ENCODE data around the gene RTL1.

Gene RTL1

GRCh38 chr14:100859781-100860180 is 43.7 kb downstream of the RTL1 start:
- ChIA-PET POLR2A (no interaction called here), CTCF (no interaction called here)
- TF ChIP-seq CTCF (IDR thresholded peaks at IDR 0.05; ENCODE audit: insufficient read depth, low read length, missing control alignments), result no peak
- H3K4me3 ChIP-seq (ENCODE audit: low read depth, low read length), result no peak overlapping the region
- DNase-seq (ENCODE audit: low read depth, low spot score), result no peak

GRCh38 chr14:100858838-100859220 is 44.7 kb downstream of the RTL1 start:
- ChIA-PET CTCF (no interaction called here), POLR2A (interaction anchor here (0.5 kb wide), 1 partner anchor 33 kb away, joined by 3 read pairs; the partner anchor contains the start of gene MEG3)
- no peak overlapping the region for H3K4me3 ChIP-seq (ENCODE audit: low read depth, low read length)
- DNase-seq (ENCODE audit: low read depth, low spot score), result no peak
- TF ChIP-seq CTCF (IDR thresholded peaks at IDR 0.05; ENCODE audit: insufficient read depth, low read length, missing control alignments), result no peak

- CTCF ChIA-PET, result interaction anchor here (1.2 kb wide), 1 partner anchor 377 kb away, joined by 3 read pairs; no protein-coding TSS in a partner anchor
- DNase-seq (ENCODE audit: low read depth, low spot score), result no peak
- POLR2A ChIA-PET, result interaction anchor here (0.5 kb wide), 1 partner anchor 32 kb away, joined by 3 read pairs; the partner anchor contains the start of gene MEG3
- no peak overlapping the region for H3K4me3 ChIP-seq (ENCODE audit: low read depth, low read length)
- no peak for TF ChIP-seq CTCF (IDR thresholded peaks at IDR 0.05; ENCODE audit: insufficient read depth, low read length, missing control alignments)
Observed at GRCh38 chr14:100857923-100858837, 45.3 kb downstream of the RTL1 start.

- POLR2A ChIA-PET, result no interaction called here
- no peak overlapping the region for H3K4me3 ChIP-seq (ENCODE audit: low read depth, low read length)
- DNase-seq (ENCODE audit: low read depth, low spot score), result no peak
- TF ChIP-seq CTCF (IDR thresholded peaks at IDR 0.05; ENCODE audit: insufficient read depth, low read length, missing control alignments), result no peak
- CTCF ChIA-PET, result interaction anchor here (1.2 kb wide), 1 partner anchor 378 kb away, joined by 3 read pairs; no protein-coding TSS in a partner anchor
Observed at GRCh38 chr14:100857233-100857922, 46.1 kb downstream of the RTL1 start.

GRCh38 chr14:100856056-100856950 is 47.2 kb downstream of the RTL1 start:
- ChIA-PET POLR2A (no interaction called here), CTCF (no interaction called here)
- no peak for TF ChIP-seq CTCF (IDR thresholded peaks at IDR 0.05; ENCODE audit: insufficient read depth, low read length, missing control alignments)
- no peak overlapping the region for H3K4me3 ChIP-seq (ENCODE audit: low read depth, low read length)
- no peak for DNase-seq (ENCODE audit: low read depth, low spot score)
